Breast epithelium (tissue), 3 donors: ENCODE data around the gene LMBR1.

Experiments
- CTCF ChIP-seq, 3 donors: fragments of 450-650 bp; IDR thresholded peaks; one replicate each; pipeline ENCODE4 v1.5.1; 2016 to 2017; ENCODE audit warnings: antibody characterized with exemption in 3 of 3, mild to moderate bottlenecking in 3 of 3, moderate library complexity in 3 of 3
- POLR2A ChIP-seq: fragments of 450-650 bp; IDR thresholded peaks from one replicate; pipeline ENCODE4 v1.6.1; 2016; ENCODE audit warnings: antibody characterized with exemption, mild to moderate bottlenecking, moderate library complexity

DNA sequence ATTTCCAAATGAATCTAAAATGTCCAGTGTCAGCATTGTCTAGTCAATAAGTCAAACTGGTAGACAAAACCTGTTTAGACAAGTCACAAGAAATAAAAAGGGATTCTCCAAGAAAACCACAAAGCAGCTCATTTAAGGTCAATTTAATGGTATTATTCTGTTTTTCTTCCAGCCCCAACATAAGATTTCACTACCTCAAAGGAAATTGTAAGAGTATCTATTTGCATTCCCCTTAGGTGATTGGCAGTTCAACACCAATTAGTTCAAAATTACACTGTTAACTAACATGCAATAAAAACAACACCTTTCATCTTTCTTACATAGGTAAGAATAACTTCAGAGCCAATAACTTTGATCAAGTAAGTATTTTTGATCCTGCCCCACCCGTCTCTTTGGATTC is 146.1 kb downstream of the LMBR1 start:
- TF ChIP-seq POLR2A (no peak), CTCF (IDR thresholded peaks at IDR 0.05) (no peak)
